ENCODE data around the gene TCIRG1.

GRCh38 chr11:68010090-68011041 is 28.5 kb upstream of the TCIRG1 start, which contains the start of gene ALDH3B1:
- no peak for TF ChIP-seq EZH2 (IDR thresholded peaks at IDR 0.05)
- no peak for TF ChIP-seq CTCF (IDR thresholded peaks at IDR 0.05)

Measured in neural progenitor cell (in vitro differentiated cells).